ENCODE measurements around the gene ACOXL. TPM values are rescaled to one million over a fixed set of nuclear protein-coding genes. Genes with fewer than 3 reads are reported as not detected.

ACOXL gene
- total and polyA plus RNA-seq, 5 donors from 2014 or later, result 0.17 TPM; not detected in 4

DNA sequence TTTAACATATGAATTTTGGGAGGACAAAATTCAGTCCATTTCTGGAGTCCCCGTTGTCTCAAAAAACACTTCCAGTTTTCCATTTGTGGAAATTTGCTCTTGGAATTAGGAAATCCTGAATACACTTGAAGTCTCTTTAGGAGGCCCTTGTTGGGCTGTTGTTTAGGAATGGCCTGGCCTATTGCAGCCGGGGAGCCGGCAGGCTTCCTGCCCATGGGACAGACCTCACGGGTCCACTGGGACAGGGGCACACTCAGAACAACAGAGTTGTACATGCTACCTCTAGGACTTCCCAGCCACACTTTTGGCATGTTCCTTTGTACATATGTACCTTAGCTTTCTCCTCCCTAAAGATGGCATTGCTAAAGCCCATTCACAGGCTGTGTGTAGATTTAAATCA lies 57.3 kb downstream of the ACOXL start:
- no peaks in the 10 kb centered on the region for H3K9me3 ChIP-seq (ENCODE audit: control insufficient read depth in 2 of 2, low read length in 2 of 2)
- Mint-ChIP-seq H3K27me3 (peaks cover 45% of the 10 kb centered on the region), H3K9me3 (peaks cover 0 to 6% (median 0%) of the 10 kb centered on the region in 7 donors)

DNA sequence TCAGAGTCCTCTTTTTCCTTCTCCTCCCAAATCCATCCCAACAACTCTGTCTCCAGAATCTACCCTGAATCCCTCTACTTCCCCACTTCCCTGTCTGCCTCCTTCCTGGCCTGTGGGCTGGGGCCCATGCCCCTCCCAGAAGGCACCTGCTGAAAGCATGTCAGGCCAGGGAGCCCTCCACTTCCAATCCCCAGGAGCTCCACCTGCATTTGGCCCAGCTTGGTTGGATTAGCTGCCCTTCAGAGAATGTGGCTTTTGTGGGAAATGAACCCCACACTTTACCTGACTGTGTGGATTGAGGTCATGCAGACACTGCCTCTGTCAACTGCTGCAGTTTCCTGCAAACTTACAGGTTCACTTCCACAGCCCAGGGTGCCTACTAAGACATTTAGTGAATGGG lies 58.5 kb downstream of the ACOXL start:
- Mint-ChIP-seq H3K9me3 (peaks cover 0 to 3% (median 0%) of the 10 kb centered on the region in 7 donors), H3K4me3 (no peak overlapping the region), H3K36me3 (no peaks in the 10 kb centered on the region), H3K27ac (no peak overlapping the region), H3K4me1 (no peaks in the 10 kb centered on the region), H3K27me3 (peaks cover 43% of the 10 kb centered on the region)
- Histone ChIP-seq H3K4me3 (ENCODE audit: low read depth, low read length) (no peak overlapping the region), H3K27me3 (ENCODE audit: control insufficient read depth, insufficient read depth, low read length) (peaks cover 11% of the 10 kb centered on the region), H3K36me3 (ENCODE audit: control insufficient read depth, insufficient read depth, low read length) (no peaks in the 10 kb centered on the region), H3K4me1 (ENCODE audit: control insufficient read depth, insufficient read depth, low read length, poor library complexity, severe bottlenecking) (no peaks in the 10 kb centered on the region), H3K9me3 (ENCODE audit: control insufficient read depth in 2 of 2, low read length in 2 of 2) (no peaks in the 10 kb centered on the region), H3K27ac (ENCODE audit: insufficient read depth, low read length, poor library complexity, severe bottlenecking) (no peak overlapping the region)
- DNase-seq (no peak), ATAC-seq (ENCODE audit: low read depth in 2 of 2) (no peak)

More for the DNA sequence above, 57.3 kb downstream of the ACOXL start:
- H3K4me3 Mint-ChIP-seq, result no peak overlapping the region
- no peak overlapping the region for H3K27ac Mint-ChIP-seq
- no peak for DNase-seq
- no peaks in the 10 kb centered on the region for H3K4me1 ChIP-seq (ENCODE audit: control insufficient read depth, insufficient read depth, low read length, poor library complexity, severe bottlenecking)
- H3K36me3 ChIP-seq (ENCODE audit: control insufficient read depth, insufficient read depth, low read length), result no peaks in the 10 kb centered on the region
- peaks cover 12% of the 10 kb centered on the region for H3K27me3 ChIP-seq (ENCODE audit: control insufficient read depth, insufficient read depth, low read length)
- no peak for ATAC-seq (ENCODE audit: low read depth in 2 of 2)
- H3K36me3 Mint-ChIP-seq, result no peaks in the 10 kb centered on the region
- H3K4me3 ChIP-seq (ENCODE audit: low read depth, low read length), result no peak overlapping the region
- no peak overlapping the region for H3K27ac ChIP-seq (ENCODE audit: insufficient read depth, low read length, poor library complexity, severe bottlenecking)
- H3K4me1 Mint-ChIP-seq, result no peaks in the 10 kb centered on the region

DNA sequence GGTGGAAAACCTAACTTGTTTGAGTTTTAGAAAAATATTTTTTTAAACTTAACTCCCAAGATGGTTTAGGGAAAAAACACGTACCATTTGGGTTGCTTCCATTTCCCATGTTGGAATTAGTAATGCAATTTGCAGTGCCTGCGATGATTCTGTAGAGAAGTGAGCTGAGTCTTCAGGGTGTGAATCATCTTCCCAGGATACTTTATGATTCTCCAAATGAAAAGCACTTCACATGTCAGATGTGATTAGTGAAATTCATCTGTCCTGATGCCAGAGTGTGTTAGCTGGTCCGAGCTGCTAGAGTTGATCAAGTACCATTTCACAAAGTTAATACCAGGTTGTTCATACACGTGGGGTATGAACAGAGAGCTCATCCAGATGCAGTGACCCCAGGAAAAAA lies 59.1 kb downstream of the ACOXL start:
- Histone ChIP-seq H3K9me3 (ENCODE audit: control insufficient read depth in 2 of 2, low read length in 2 of 2) (no peaks in the 10 kb centered on the region), H3K4me1 (ENCODE audit: control insufficient read depth, insufficient read depth, low read length, poor library complexity, severe bottlenecking) (no peaks in the 10 kb centered on the region), H3K27me3 (ENCODE audit: control insufficient read depth, insufficient read depth, low read length) (peaks cover 11% of the 10 kb centered on the region), H3K27ac (ENCODE audit: insufficient read depth, low read length, poor library complexity, severe bottlenecking) (no peak overlapping the region), H3K4me3 (ENCODE audit: low read depth, low read length) (no peak overlapping the region), H3K36me3 (ENCODE audit: control insufficient read depth, insufficient read depth, low read length) (no peaks in the 10 kb centered on the region)
- ATAC-seq (ENCODE audit: low read depth in 2 of 2), result no peak
- Mint-ChIP-seq H3K27ac (no peak overlapping the region), H3K36me3 (no peaks in the 10 kb centered on the region), H3K4me1 (no peaks in the 10 kb centered on the region), H3K27me3 (peaks cover 41% of the 10 kb centered on the region), H3K4me3 (no peak overlapping the region), H3K9me3 (peaks cover 0 to 3% (median 0%) of the 10 kb centered on the region in 7 donors)
- no peak for DNase-seq

DNA sequence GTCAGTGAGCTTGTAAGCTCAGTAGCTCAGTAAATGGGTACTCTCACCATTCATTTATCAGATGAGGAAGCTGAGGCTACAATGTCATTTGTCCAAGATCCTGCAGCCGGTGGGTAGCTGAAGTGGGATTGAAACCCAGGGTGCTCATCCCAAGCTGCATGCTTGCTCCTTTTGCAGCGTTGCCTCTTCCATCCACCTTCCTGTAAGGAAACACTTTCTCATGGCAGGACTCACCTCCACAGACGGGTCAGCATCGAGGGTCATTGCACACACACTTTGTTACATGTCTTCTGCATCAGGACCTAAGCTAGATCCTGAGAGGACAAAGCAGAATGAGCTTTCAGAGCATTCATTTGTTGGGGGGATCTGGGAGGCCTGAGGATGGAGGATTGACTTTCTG lies 60.7 kb downstream of the ACOXL start:
- no peak for ATAC-seq (ENCODE audit: low read depth in 2 of 2)

DNA sequence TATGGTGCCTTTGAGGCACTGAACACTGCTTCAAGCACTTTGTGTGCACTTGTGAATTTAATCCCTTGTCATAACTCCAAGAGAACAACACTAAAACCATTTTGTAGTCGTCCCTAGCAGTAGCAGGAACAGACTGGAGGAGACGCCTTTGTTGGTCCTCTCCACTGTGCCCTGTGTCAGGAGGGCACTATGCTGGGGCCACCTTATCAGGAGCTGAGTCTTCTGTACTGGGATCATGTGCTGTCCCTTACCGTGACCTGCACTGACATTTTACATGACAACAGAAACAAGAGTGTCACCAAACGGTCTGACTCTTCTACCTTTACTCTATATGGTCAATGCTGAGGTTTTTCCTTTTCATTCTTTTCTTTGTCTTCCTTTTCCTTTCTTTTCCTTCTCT lies 62.0 kb downstream of the ACOXL start:
- Mint-ChIP-seq H3K27ac (no peak overlapping the region), H3K36me3 (no peaks in the 10 kb centered on the region), H3K4me3 (no peak overlapping the region)

More for the DNA sequence above, 60.7 kb downstream of the ACOXL start:
- Histone ChIP-seq H3K36me3 (ENCODE audit: control insufficient read depth, insufficient read depth, low read length) (no peaks in the 10 kb centered on the region), H3K27ac (ENCODE audit: insufficient read depth, low read length, poor library complexity, severe bottlenecking) (no peak overlapping the region), H3K9me3 (ENCODE audit: control insufficient read depth in 2 of 2, low read length in 2 of 2) (no peaks in the 10 kb centered on the region), H3K4me3 (ENCODE audit: low read depth, low read length) (no peak overlapping the region), H3K4me1 (ENCODE audit: control insufficient read depth, insufficient read depth, low read length, poor library complexity, severe bottlenecking) (no peaks in the 10 kb centered on the region), H3K27me3 (ENCODE audit: control insufficient read depth, insufficient read depth, low read length) (peaks cover 11% of the 10 kb centered on the region)
- no peak for DNase-seq
- peaks cover 0 to 2% (median 0%) of the 10 kb centered on the region in 7 donors for H3K9me3 Mint-ChIP-seq
- peaks cover 34% of the 10 kb centered on the region for H3K27me3 Mint-ChIP-seq
- no peak overlapping the region for H3K4me3 Mint-ChIP-seq
- H3K36me3 Mint-ChIP-seq, result no peaks in the 10 kb centered on the region
- no peak overlapping the region for H3K27ac Mint-ChIP-seq
- no peaks in the 10 kb centered on the region for H3K4me1 Mint-ChIP-seq

DNA sequence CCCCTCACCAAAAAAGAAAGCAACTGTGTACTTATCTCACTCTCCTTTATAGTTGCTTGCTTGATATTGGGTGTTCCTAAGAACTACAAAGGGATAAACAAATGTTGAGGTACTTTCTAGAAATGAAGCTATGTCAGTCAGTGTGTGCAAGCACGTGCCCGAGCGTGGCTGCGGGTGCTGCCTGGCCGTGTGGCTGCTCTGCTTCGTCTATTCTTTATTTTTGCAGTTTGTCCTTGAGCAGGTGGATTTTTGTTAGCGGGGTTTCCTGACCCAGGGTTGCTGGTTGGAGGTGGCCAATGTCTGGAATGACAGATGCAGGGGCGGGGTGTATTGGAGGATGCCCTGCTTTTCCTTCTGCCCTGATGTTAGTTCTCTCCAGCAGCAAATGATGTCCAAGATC lies 62.6 kb downstream of the ACOXL start:
- H3K9me3 ChIP-seq (ENCODE audit: control insufficient read depth in 2 of 2, low read length in 2 of 2), result no peaks in the 10 kb centered on the region
- peaks cover 11% of the 10 kb centered on the region for H3K27me3 ChIP-seq (ENCODE audit: control insufficient read depth, insufficient read depth, low read length)
- no peak overlapping the region for H3K4me3 Mint-ChIP-seq
- H3K4me1 ChIP-seq (ENCODE audit: control insufficient read depth, insufficient read depth, low read length, poor library complexity, severe bottlenecking), result no peaks in the 10 kb centered on the region
- H3K4me1 Mint-ChIP-seq, result no peaks in the 10 kb centered on the region
- no peaks in the 10 kb centered on the region for H3K36me3 ChIP-seq (ENCODE audit: control insufficient read depth, insufficient read depth, low read length)
- H3K27me3 Mint-ChIP-seq, result peaks cover 28% of the 10 kb centered on the region
- H3K36me3 Mint-ChIP-seq, result no peaks in the 10 kb centered on the region
- DNase-seq, result no peak
- peaks cover 0 to 2% (median 0%) of the 10 kb centered on the region in 7 donors for H3K9me3 Mint-ChIP-seq
- H3K27ac ChIP-seq (ENCODE audit: insufficient read depth, low read length, poor library complexity, severe bottlenecking), result no peak overlapping the region
- no peak overlapping the region for H3K4me3 ChIP-seq (ENCODE audit: low read depth, low read length)
- ATAC-seq (ENCODE audit: low read depth in 2 of 2), result no peak
- H3K27ac Mint-ChIP-seq, result no peak overlapping the region

More for the DNA sequence above, 62.0 kb downstream of the ACOXL start:
- peaks cover 11% of the 10 kb centered on the region for H3K27me3 ChIP-seq (ENCODE audit: control insufficient read depth, insufficient read depth, low read length)
- no peaks in the 10 kb centered on the region for H3K9me3 ChIP-seq (ENCODE audit: control insufficient read depth in 2 of 2, low read length in 2 of 2)
- no peaks in the 10 kb centered on the region for H3K36me3 ChIP-seq (ENCODE audit: control insufficient read depth, insufficient read depth, low read length)
- no peak for DNase-seq
- no peak for ATAC-seq (ENCODE audit: low read depth in 2 of 2)
- Mint-ChIP-seq H3K4me1 (no peaks in the 10 kb centered on the region), H3K27me3 (peaks cover 32% of the 10 kb centered on the region), H3K9me3 (peaks cover 0 to 2% (median 0%) of the 10 kb centered on the region in 7 donors)
- no peak overlapping the region for H3K4me3 ChIP-seq (ENCODE audit: low read depth, low read length)
- H3K4me1 ChIP-seq (ENCODE audit: control insufficient read depth, insufficient read depth, low read length, poor library complexity, severe bottlenecking), result no peaks in the 10 kb centered on the region
- no peak overlapping the region for H3K27ac ChIP-seq (ENCODE audit: insufficient read depth, low read length, poor library complexity, severe bottlenecking)

DNA sequence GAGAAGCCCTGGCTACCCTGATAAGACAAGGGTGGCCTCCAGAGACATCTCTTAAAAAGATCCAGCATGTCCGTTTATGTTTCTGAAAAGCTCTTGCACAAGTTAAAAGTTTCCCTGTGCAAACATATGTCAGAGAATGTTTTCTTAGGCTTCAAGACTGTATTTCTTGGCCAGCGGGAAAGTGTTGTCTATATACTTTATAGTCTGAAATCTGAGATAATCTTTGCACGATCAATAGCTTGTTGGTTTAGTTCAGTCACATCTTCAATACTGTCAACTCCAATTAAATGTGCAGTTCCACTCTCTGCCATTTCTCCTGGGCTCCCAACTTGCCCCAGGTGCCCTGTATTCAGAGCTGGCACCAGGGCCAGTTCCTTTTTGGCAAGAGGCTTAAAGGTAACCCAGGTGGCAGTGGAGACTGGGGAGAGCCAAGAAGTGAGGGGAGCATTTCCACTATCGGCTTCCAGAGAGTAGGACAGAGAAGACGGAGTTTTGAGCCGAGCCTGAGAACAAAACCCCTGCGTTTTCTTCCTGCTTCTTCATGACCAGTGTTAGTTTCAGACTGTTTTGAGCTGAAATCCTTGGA lies 64.4 kb downstream of the ACOXL start:
- no peak overlapping the region for H3K27ac ChIP-seq (ENCODE audit: insufficient read depth, low read length, poor library complexity, severe bottlenecking)
- no peaks in the 10 kb centered on the region for H3K4me1 ChIP-seq (ENCODE audit: control insufficient read depth, insufficient read depth, low read length, poor library complexity, severe bottlenecking)
- H3K4me1 Mint-ChIP-seq, result no peaks in the 10 kb centered on the region
- H3K36me3 Mint-ChIP-seq, result no peaks in the 10 kb centered on the region
- peaks cover 28% of the 10 kb centered on the region for H3K27me3 Mint-ChIP-seq
- no peak for ATAC-seq (ENCODE audit: low read depth in 2 of 2)
- H3K4me3 ChIP-seq (ENCODE audit: low read depth, low read length), result no peak overlapping the region
- H3K36me3 ChIP-seq (ENCODE audit: control insufficient read depth, insufficient read depth, low read length), result no peaks in the 10 kb centered on the region
- H3K9me3 Mint-ChIP-seq, result peaks cover 0 to 2% (median 0%) of the 10 kb centered on the region in 7 donors
- no peak overlapping the region for H3K27ac Mint-ChIP-seq
- no peak overlapping the region for H3K4me3 Mint-ChIP-seq
- no peaks in the 10 kb centered on the region for H3K9me3 ChIP-seq (ENCODE audit: control insufficient read depth in 2 of 2, low read length in 2 of 2)
- no peak for DNase-seq
- H3K27me3 ChIP-seq (ENCODE audit: control insufficient read depth, insufficient read depth, low read length), result peaks cover 11% of the 10 kb centered on the region

DNA sequence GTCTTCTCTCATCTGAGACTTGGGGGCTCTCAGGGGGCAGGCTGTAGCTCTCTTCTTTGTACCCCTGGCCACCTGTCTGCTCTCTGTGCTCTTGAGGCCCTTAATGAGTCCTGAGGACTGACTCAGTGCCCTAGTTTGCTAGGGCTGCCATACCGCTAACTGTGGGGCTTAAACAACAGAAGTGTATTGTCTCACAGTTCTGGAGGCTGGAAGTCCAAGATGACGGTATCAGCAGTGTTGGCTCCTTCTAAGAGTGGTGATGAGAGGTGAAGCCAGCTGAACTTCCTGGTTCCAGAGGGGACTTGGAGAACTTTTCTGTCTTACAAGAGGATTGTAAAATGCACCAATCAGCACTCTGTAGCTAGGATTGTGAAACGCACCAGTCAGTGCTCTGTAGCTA lies 67.0 kb downstream of the ACOXL start:
- no peaks in the 10 kb centered on the region for H3K9me3 ChIP-seq (ENCODE audit: control insufficient read depth in 2 of 2, low read length in 2 of 2)
- no peaks in the 10 kb centered on the region for H3K36me3 ChIP-seq (ENCODE audit: control insufficient read depth, insufficient read depth, low read length)
- Mint-ChIP-seq H3K9me3 (peaks cover 0 to 4% (median 2%) of the 10 kb centered on the region in 7 donors), H3K4me1 (peaks cover 0 to 1% (median 0%) of the 10 kb centered on the region in 4 donors), H3K4me3 (no peak overlapping the region), H3K27ac (no peak overlapping the region), H3K27me3 (peaks cover 31% of the 10 kb centered on the region), H3K36me3 (no peaks in the 10 kb centered on the region)
- H3K27ac ChIP-seq (ENCODE audit: insufficient read depth, low read length, poor library complexity, severe bottlenecking), result no peak overlapping the region
- H3K4me3 ChIP-seq (ENCODE audit: low read depth, low read length), result no peak overlapping the region
- no peaks in the 10 kb centered on the region for H3K4me1 ChIP-seq (ENCODE audit: control insufficient read depth, insufficient read depth, low read length, poor library complexity, severe bottlenecking)
- no peak for ATAC-seq (ENCODE audit: low read depth in 2 of 2)
- DNase-seq, result no peak
- H3K27me3 ChIP-seq (ENCODE audit: control insufficient read depth, insufficient read depth, low read length), result peaks cover 5% of the 10 kb centered on the region
